Sigmoid colon (tissue), 4 donors: ENCODE data around the gene FGFR2.

Experiments
- CTCF ChIP-seq, 4 experiments: fragments of 450-650 bp in 3 of 4; fragments of 200-600 bp in 1 of 4; IDR thresholded peaks; one replicate each; pipeline ENCODE4 v1.5.1; 2016 to 2019; ENCODE audit warnings: antibody characterized with exemption in 4 of 4, mild to moderate bottlenecking in 3 of 4, moderate library complexity in 2 of 4
- POLR2AphosphoS5 ChIP-seq, 4 donors: sonication (generic); formaldehyde crosslinking; IDR thresholded peaks; one replicate each; pipeline ENCODE4 v1.6.1; 2017; ENCODE audit warnings: antibody characterized with exemption in 4 of 4

- TF ChIP-seq CTCF (IDR thresholded peaks at IDR 0.05) (no peak), POLR2AphosphoS5 (IDR thresholded peaks at IDR 0.05) (no peak)
Measured at GRCh38 chr10:121450247-121450646, 148.0 kb downstream of the FGFR2 start.
